ENCODE measurements around the gene MAST1.

- TF ChIP-seq CTCF (IDR thresholded peaks at IDR 0.05) (no peak), USF2 (IDR thresholded peaks at IDR 0.05) (no peak), SMC3 (IDR thresholded peaks at IDR 0.05) (no peak), EHMT2 (IDR thresholded peaks at IDR 0.05; ENCODE audit: low read depth) (no peak), CEBPB (IDR thresholded peaks at IDR 0.05) (no peak), TP53 (CRISPR knock-in tag; IDR thresholded peaks at IDR 0.05) (no peak), MAX (IDR thresholded peaks at IDR 0.05) (no peak), HOXB13 (CRISPR knock-in tag; IDR thresholded peaks at IDR 0.05; ENCODE audit: low read depth) (no peak), POLR2A (IDR thresholded peaks at IDR 0.05; ENCODE audit: low read length) (no peak), RFX5 (IDR thresholded peaks at IDR 0.05) (no peak), RNF2 (IDR thresholded peaks at IDR 0.05; ENCODE audit: borderline replicate concordance, low read depth) (no peak), HMGXB4 (CRISPR knock-in tag; IDR thresholded peaks at IDR 0.05; ENCODE audit: borderline replicate concordance) (no peak), RCOR1 (IDR thresholded peaks at IDR 0.05; ENCODE audit: low read depth, low read length) (no peak)
Measured at GRCh38 chr19:12838886-12839756, 806 bp downstream of the MAST1 start.

All from A549 (cell line).